Left lobe of liver (tissue), 2 donors: ENCODE measurements around the gene CCDC59. TPM values are rescaled to one million over a fixed set of nuclear protein-coding genes. Genes with fewer than 3 reads are reported as not detected.
"Not testable (repeated sequence)": the region's sequence is repeated elsewhere in the genome, so short reads cannot be mapped to it uniquely, and the experiment has no call there.

ENCODE experiments used
- ATAC-seq: fragments of 200-7000 bp; cut with Tn5 transposase; one replicate; pipeline ENCODE4 v1.9.1; 2020; ENCODE audit warnings: mild to moderate bottlenecking, moderate library complexity
- DNase-seq: peaks from one replicate; pipeline ENCODE4 v3.0.0-alpha.2; 2020; ENCODE audit warnings: low spot score
- total RNA-seq: library from RNA; stranded (reverse); gene quantifications from one replicate; pipeline ENCODE4 v1.2.1, GENCODE V29; 2021
- donor health status: DM: no; HTN: no; CAD: no; lungs with moderate emphysema.
- donor health status: DM: no; HTN: yes; CAD: no.

CCDC59 gene
- 8.7 TPM for total RNA-seq

- peak; percentile 98 for DNase-seq
- ATAC-seq: peak; percentile 97
These were observed at the start of gene CCDC59, which contains the start of gene METTL25 for GRCh38 chr12:82358200-82359114. TSS of gene CCDC59 (minus strand) at chr12:82358387. CDS start at chr12:82358376, 11 bp downstream. TSS of gene METTL25 (plus strand) at chr12:82358529. CDS start at chr12:82358566, 37 bp downstream.

- no peak for DNase-seq
- no peak for ATAC-seq
These were observed 49.3 kb upstream of the CCDC59 start for GRCh38 chr12:82407481-82407880.

- ATAC-seq: no peak
- DNase-seq: no peak
These were observed 48.5 kb upstream of the CCDC59 start for GRCh38 chr12:82406651-82407050.

GRCh38 chr12:82400819-82401218, 42.6 kb upstream of the CCDC59 start:
- ATAC-seq (no peak), DNase-seq (no peak)

GRCh38 chr12:82398879-82399278, 40.7 kb upstream of the CCDC59 start:
- ATAC-seq: no peak
- DNase-seq: no peak

GRCh38 chr12:82383930-82384552, 25.9 kb upstream of the CCDC59 start:
- ATAC-seq: no peak
- DNase-seq: no peak

GRCh38 chr12:82378997-82379396, 20.8 kb upstream of the CCDC59 start:
- ATAC-seq: no peak
- DNase-seq: no peak

GRCh38 chr12:82375201-82375600, 17.0 kb upstream of the CCDC59 start:
- DNase-seq: no peak
- ATAC-seq: no peak

GRCh38 chr12:82366197-82366596, 8.0 kb upstream of the CCDC59 start:
- no peak for ATAC-seq
- no peak for DNase-seq

- ATAC-seq (no peak), DNase-seq (no peak)
These were observed 5.8 kb upstream of the CCDC59 start for GRCh38 chr12:82363990-82364389.

GRCh38 chr12:82361461-82361915, 3.3 kb upstream of the CCDC59 start:
- no peak for DNase-seq
- no peak for ATAC-seq

GRCh38 chr12:82360834-82361233, 2.6 kb upstream of the CCDC59 start:
- ATAC-seq, DNase-seq: not testable (repeated sequence)

GRCh38 chr12:82359115-82359478, 910 bp upstream of the CCDC59 start:
- DNase-seq: no peak
- ATAC-seq: peak; percentile 1

GRCh38 chr12:82357845-82358199, 365 bp downstream of the CCDC59 start:
- ATAC-seq: no peak
- DNase-seq: no peak

GRCh38 chr12:82357340-82357739, 847 bp downstream of the CCDC59 start:
- ATAC-seq: no peak
- no peak for DNase-seq

GRCh38 chr12:82351390-82351789, 6.8 kb downstream of the CCDC59 start:
- ATAC-seq: no peak
- no peak for DNase-seq

GRCh38 chr12:82350161-82350560, 8.0 kb downstream of the CCDC59 start:
- no peak for ATAC-seq
- DNase-seq: no peak

GRCh38 chr12:82329508-82329907, 28.7 kb downstream of the CCDC59 start:
- DNase-seq (no peak), ATAC-seq (no peak)

GRCh38 chr12:82327861-82328260, 30.3 kb downstream of the CCDC59 start:
- ATAC-seq (no peak), DNase-seq (no peak)

- ATAC-seq: peak; percentile 60
- no peak for DNase-seq
These were observed 31.2 kb downstream of the CCDC59 start for GRCh38 chr12:82326905-82327503.

- no peak for ATAC-seq
- DNase-seq: no peak
These were observed 32.4 kb downstream of the CCDC59 start for GRCh38 chr12:82325540-82326336.
